ENCODE measurements around the gene VPS25. TPM values are rescaled to one million over a fixed set of nuclear protein-coding genes. Genes with fewer than 3 reads are reported as not detected.
"Not testable (repeated sequence)": the region's sequence is repeated elsewhere in the genome, so short reads cannot be mapped to it uniquely, and the experiment has no call there.

VPS25 gene
- total RNA-seq, 1 donor from 2014 or later = 30.9 TPM

- no peak for ATAC-seq
These were observed 5.7 kb upstream of the VPS25 start for GRCh38 chr17:42767512-42767911.

GRCh38 chr17:42768006-42768405 lies 5.2 kb upstream of the VPS25 start:
- ATAC-seq; DNase-seq (ENCODE audit: low spot score): not testable (repeated sequence)

More at GRCh38 chr17:42767512-42767911, 5.7 kb upstream of the VPS25 start:
- DNase-seq (ENCODE audit: low spot score) = no peak

GRCh38 chr17:42769964-42770363 lies 3.3 kb upstream of the VPS25 start:
- DNase-seq (ENCODE audit: low spot score); ATAC-seq: not testable (repeated sequence)

- no peak for DNase-seq (ENCODE audit: low spot score)
- no peak for ATAC-seq
These were observed 332 bp upstream of the VPS25 start for GRCh38 chr17:42772945-42773289.

GRCh38 chr17:42774066-42774745 lies 957 bp downstream of the VPS25 start:
- DNase-seq (ENCODE audit: low spot score) = no peak
- ATAC-seq = no peak

GRCh38 chr17:42775534-42776098 lies 2.4 kb downstream of the VPS25 start:
- no peak for DNase-seq (ENCODE audit: low spot score)
- ATAC-seq = no peak

GRCh38 chr17:42778570-42778969 lies 5.3 kb downstream of the VPS25 start:
- DNase-seq (ENCODE audit: low spot score) = no peak
- no peak for ATAC-seq

- no peak for DNase-seq (ENCODE audit: low spot score)
- ATAC-seq = no peak
These were observed 6.2 kb downstream of the VPS25 start for GRCh38 chr17:42779304-42779935.

- ATAC-seq (peak; percentile 49), DNase-seq (ENCODE audit: low spot score) (no peak)
These were observed 6.9 kb downstream of the VPS25 start, which contains the start of gene WNK4 for GRCh38 chr17:42779936-42780850. TSS of gene WNK4 (plus strand) at chr17:42780610. CDS start at chr17:42780699, 89 bp downstream.

GRCh38 chr17:42780851-42781638 lies 7.8 kb downstream of the VPS25 start:
- DNase-seq (ENCODE audit: low spot score) (no peak), ATAC-seq (peak; percentile 21)

GRCh38 chr17:42781639-42782165 lies 8.5 kb downstream of the VPS25 start:
- ATAC-seq = peak; percentile 11
- no peak for DNase-seq (ENCODE audit: low spot score)

GRCh38 chr17:42782166-42783061 lies 9.2 kb downstream of the VPS25 start:
- ATAC-seq (no peak), DNase-seq (ENCODE audit: low spot score) (no peak)

GRCh38 chr17:42783062-42783790 lies 10.0 kb downstream of the VPS25 start:
- ATAC-seq (no peak), DNase-seq (ENCODE audit: low spot score) (no peak)

- DNase-seq (ENCODE audit: low spot score) (no peak), ATAC-seq (no peak)
These were observed 10.5 kb downstream of the VPS25 start for GRCh38 chr17:42783791-42784138.

- DNase-seq (ENCODE audit: low spot score) (no peak), ATAC-seq (no peak)
These were observed 11.2 kb downstream of the VPS25 start for GRCh38 chr17:42784409-42784808.

- ATAC-seq = no peak
These were observed 11.8 kb downstream of the VPS25 start for GRCh38 chr17:42784811-42785592.

GRCh38 chr17:42787266-42787665 lies 14.0 kb downstream of the VPS25 start:
- ATAC-seq (no peak), DNase-seq (ENCODE audit: low spot score) (no peak)

More at GRCh38 chr17:42784811-42785592, 11.8 kb downstream of the VPS25 start:
- no peak for DNase-seq (ENCODE audit: low spot score)

- DNase-seq (ENCODE audit: low spot score) (no peak), ATAC-seq (peak; percentile 11)
These were observed 18.7 kb downstream of the VPS25 start for GRCh38 chr17:42791948-42792347.

Measured in left lobe of liver (tissue), 2 donors.